Colonic mucosa (tissue), 4 donors: ENCODE data around the gene CD80. TPM values are rescaled to one million over a fixed set of nuclear protein-coding genes. Genes with fewer than 3 reads are reported as not detected.

Source experiments
- DNase-seq: peaks from one replicate; pipeline ENCODE4 v3.0.0-alpha.2; 2020
- H3K27ac ChIP-seq: fragments of 200-600 bp; one replicate; pipeline ENCODE4 v1.8.0; 2021
- H3K27me3 ChIP-seq: fragments of 200-600 bp; one replicate; pipeline ENCODE4 v1.8.0; 2021
- H3K36me3 ChIP-seq: fragments of 200-600 bp; one replicate; pipeline ENCODE4 v1.8.0; 2021
- H3K4me1 ChIP-seq: fragments of 200-600 bp; one replicate; pipeline ENCODE4 v1.8.0; 2021; ENCODE audit warnings: mild to moderate bottlenecking
- H3K4me3 ChIP-seq: fragments of 200-600 bp; one replicate; pipeline ENCODE4 v1.8.0; 2021
- H3K9ac ChIP-seq, 2 donors: one replicate each; pipeline ENCODE4 v1.7.0; 2013; ENCODE audit warnings: control low read depth in 2 of 2, low read depth in 2 of 2, low read length in 2 of 2
- H3K9me3 ChIP-seq: fragments of 200-600 bp; one replicate; pipeline ENCODE4 v1.8.0; 2021
- intact Hi-C: fragments of 100-400 bp; cut with DNase I; formaldehyde crosslinking; loops from one replicate; pipeline ENCODE4 v1.14.1; 2022
- total RNA-seq, 2 donors: library from RNA; stranded (reverse); fragmentation: NEBNext Ultra II Directional in 1 of 2; extraction: Animal tissue kit (Norgen Biotek cat#: 25700) in 1 of 2; gene quantifications; one replicate each; pipeline ENCODE4 v1.2.1, GENCODE V29; 2021
- TF ChIP-seq, protein P1 (sequence below): fragments of 200-600 bp; IDR thresholded peaks from one replicate; pipeline ENCODE4 v1.8.0; 2022; ENCODE audit warnings: antibody characterized with exemption, mild to moderate bottlenecking
- donor health status: healthy.
- donor health status: DM: no; HTN: no; CAD: no.
- donor health status: DM: no; HTN: no; CAD: no.

The CD80 gene
- total RNA-seq, 2 donors from 2014 or later: 0.29 to 0.30 TPM

DNA sequence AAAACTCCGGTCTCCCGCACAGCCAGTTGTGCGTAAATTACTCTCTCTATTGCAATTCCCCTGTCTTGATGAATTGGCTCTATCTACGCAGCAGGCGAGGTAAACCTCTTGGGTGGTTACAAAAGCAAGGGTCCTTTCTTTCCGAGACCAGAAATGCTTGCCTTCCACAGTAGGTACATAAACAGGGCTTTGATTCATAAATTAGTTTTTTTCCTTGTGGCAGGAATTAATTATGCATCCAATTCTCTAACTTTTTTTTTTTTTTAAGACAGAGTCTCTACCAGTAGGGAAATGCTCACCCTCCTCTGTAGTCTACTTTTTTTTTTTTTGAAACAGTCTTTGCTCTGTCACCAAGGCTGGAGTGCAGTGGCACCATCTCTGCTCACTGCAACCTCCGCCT is 16.3 kb downstream of the CD80 start:
- Histone ChIP-seq H3K36me3 (no peaks in the 10 kb centered on the region), H3K9me3 (no peaks in the 10 kb centered on the region), H3K27ac (no peak overlapping the region), H3K9ac (no peak overlapping the region), H3K4me3 (no peak overlapping the region), H3K4me1 (no peaks in the 10 kb centered on the region), H3K27me3 (no peaks in the 10 kb centered on the region)
- TF ChIP-seq, protein P1, sequence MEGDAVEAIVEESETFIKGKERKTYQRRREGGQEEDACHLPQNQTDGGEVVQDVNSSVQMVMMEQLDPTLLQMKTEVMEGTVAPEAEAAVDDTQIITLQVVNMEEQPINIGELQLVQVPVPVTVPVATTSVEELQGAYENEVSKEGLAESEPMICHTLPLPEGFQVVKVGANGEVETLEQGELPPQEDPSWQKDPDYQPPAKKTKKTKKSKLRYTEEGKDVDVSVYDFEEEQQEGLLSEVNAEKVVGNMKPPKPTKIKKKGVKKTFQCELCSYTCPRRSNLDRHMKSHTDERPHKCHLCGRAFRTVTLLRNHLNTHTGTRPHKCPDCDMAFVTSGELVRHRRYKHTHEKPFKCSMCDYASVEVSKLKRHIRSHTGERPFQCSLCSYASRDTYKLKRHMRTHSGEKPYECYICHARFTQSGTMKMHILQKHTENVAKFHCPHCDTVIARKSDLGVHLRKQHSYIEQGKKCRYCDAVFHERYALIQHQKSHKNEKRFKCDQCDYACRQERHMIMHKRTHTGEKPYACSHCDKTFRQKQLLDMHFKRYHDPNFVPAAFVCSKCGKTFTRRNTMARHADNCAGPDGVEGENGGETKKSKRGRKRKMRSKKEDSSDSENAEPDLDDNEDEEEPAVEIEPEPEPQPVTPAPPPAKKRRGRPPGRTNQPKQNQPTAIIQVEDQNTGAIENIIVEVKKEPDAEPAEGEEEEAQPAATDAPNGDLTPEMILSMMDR: no peak
- no peak for DNase-seq
- intact Hi-C loops: no loop called here

DNA sequence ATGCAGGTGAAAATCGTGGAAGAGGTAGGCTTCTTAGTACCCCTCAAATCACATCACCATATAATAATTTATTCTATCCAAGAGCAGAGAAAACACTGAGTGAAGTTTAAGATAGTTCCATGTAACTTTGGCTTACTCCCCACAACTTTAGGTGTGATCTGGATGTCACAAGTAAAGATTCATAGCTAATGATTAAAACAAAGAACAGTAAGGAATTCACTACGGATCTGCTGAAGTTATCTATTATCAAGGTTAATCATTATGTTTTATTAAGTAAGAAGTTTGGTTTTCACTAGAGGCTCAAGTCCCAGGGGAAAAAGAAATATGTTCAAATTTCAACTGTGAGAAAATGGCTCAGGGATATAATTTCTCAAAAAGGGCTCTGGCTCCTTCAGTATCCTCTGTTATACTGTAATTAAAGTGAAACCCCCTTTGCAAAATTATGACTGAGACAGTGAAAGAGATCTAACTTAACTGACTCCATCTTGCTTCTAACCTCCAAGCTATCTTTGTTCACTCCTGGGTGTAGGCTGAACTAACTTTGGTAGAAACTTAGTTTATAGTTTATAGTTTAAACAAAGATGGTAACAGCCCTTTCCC is 17.1 kb downstream of the CD80 start:
- intact Hi-C loops: no loop called here
- Histone ChIP-seq H3K9ac (no peak overlapping the region), H3K27ac (no peak overlapping the region), H3K4me1 (no peaks in the 10 kb centered on the region), H3K4me3 (no peak overlapping the region), H3K36me3 (no peaks in the 10 kb centered on the region), H3K9me3 (no peaks in the 10 kb centered on the region), H3K27me3 (no peaks in the 10 kb centered on the region)
- DNase-seq: no peak
- TF ChIP-seq, protein P1: no peak

DNA sequence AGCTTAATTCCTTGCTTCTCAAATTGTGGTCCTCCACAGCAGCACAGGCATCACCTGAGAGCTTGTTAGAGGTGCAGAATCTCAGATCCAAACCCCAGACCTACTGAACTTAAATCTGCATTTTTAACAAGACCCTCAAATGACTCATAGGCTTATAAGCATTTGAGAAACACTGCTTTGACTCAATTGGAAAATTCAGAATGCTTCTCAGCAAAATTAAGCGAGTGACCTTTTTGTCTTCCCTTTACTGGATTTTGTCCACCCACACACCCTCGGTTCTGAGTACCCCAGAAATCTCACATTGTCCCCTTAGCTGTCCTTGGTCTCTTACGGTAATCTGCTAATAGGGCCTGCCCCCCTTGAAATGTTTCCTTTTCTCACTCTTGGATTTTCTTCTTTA is 17.9 kb downstream of the CD80 start:
- no peak overlapping the region for H3K4me3 ChIP-seq
- H3K9ac ChIP-seq: no peak overlapping the region
- no peaks in the 10 kb centered on the region for H3K9me3 ChIP-seq
- no peaks in the 10 kb centered on the region for H3K4me1 ChIP-seq
- TF ChIP-seq, protein P1: no peak
- H3K27ac ChIP-seq: no peak overlapping the region
- DNase-seq: no peak
- H3K36me3 ChIP-seq: no peaks in the 10 kb centered on the region
- no peaks in the 10 kb centered on the region for H3K27me3 ChIP-seq
- intact Hi-C loops: no loop called here

DNA sequence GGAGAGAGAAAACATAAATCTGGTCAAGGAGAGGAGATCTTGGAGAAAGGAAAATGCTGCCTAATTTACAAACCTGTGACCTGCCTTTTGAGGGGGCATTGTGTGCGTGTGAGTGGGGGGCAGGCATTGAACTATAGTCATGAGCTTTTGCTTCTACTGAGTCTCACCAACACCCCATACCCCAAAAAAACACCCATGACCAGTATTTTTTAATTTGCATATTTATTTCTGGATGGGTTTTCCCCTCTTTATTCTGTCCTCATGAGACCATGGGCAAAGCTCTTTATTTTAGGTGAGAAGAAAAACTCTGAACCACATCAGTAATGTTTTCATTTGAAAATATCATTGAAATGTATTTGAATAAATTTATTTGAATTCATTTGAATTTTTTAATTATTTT is 20.6 kb downstream of the CD80 start:
- Histone ChIP-seq H3K9me3 (no peaks in the 10 kb centered on the region), H3K4me3 (no peak overlapping the region), H3K4me1 (no peaks in the 10 kb centered on the region), H3K36me3 (no peaks in the 10 kb centered on the region), H3K27me3 (no peaks in the 10 kb centered on the region), H3K27ac (no peak overlapping the region), H3K9ac (no peak overlapping the region)
- TF ChIP-seq, protein P1: no peak
- intact Hi-C loops: no loop called here
- DNase-seq: no peak

DNA sequence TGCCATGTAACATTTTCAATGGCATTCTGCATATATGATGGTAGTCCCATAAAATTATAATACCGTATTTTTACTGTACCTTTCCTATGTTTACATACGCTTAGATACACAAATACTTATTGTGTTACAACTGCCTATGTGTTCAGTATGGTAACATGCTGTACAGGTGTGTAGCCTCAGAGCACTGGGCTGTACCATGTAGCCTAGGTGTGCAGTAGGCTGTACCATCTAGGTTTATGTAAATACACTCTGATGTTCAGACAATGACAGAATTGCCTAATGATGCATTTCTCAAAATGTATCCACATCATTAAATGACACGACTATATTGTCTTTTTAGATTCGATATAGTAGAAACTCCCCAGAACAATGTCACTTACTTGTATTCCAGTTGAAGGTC is 22.7 kb downstream of the CD80 start:
- Histone ChIP-seq H3K9me3 (no peaks in the 10 kb centered on the region), H3K9ac (no peak overlapping the region), H3K4me3 (no peak overlapping the region), H3K36me3 (no peaks in the 10 kb centered on the region), H3K4me1 (no peaks in the 10 kb centered on the region), H3K27ac (no peak overlapping the region), H3K27me3 (no peaks in the 10 kb centered on the region)
- intact Hi-C loops: no loop called here
- TF ChIP-seq, protein P1: no peak
- DNase-seq: no peak
